Renal cortex interstitium (tissue), 11 donors: Measurements from ENCODE around the gene ARHGAP42. TPM values are rescaled to one million over a fixed set of nuclear protein-coding genes. Genes with fewer than 3 reads are reported as not detected.

Source experiments
- DNase-seq, 11 donors: peaks; one replicate each; pipeline ENCODE4 v3.0.0-alpha.2; 2013; ENCODE audit warnings: low read depth in 9 of 11, low spot score in 4 of 11; ENCODE audit errors: extremely low read depth in 1 of 11
- polyA plus RNA-seq, 3 donors: library from polyadenylated mRNA; unstranded; fragments of 120-200 nt; gene quantifications; one replicate each; pipeline ENCODE4 v1.2.1, GENCODE V29; 2013; ENCODE audit not compliant: insufficient read length in 3 of 3

Gene ARHGAP42
- polyA plus RNA-seq, 3 donors, result 25.6 to 30.6 (median 28.5) TPM

GRCh38 chr11:100914415-100915110, 227.5 kb downstream of the ARHGAP42 start:
- DNase-seq, result no peak

DNA sequence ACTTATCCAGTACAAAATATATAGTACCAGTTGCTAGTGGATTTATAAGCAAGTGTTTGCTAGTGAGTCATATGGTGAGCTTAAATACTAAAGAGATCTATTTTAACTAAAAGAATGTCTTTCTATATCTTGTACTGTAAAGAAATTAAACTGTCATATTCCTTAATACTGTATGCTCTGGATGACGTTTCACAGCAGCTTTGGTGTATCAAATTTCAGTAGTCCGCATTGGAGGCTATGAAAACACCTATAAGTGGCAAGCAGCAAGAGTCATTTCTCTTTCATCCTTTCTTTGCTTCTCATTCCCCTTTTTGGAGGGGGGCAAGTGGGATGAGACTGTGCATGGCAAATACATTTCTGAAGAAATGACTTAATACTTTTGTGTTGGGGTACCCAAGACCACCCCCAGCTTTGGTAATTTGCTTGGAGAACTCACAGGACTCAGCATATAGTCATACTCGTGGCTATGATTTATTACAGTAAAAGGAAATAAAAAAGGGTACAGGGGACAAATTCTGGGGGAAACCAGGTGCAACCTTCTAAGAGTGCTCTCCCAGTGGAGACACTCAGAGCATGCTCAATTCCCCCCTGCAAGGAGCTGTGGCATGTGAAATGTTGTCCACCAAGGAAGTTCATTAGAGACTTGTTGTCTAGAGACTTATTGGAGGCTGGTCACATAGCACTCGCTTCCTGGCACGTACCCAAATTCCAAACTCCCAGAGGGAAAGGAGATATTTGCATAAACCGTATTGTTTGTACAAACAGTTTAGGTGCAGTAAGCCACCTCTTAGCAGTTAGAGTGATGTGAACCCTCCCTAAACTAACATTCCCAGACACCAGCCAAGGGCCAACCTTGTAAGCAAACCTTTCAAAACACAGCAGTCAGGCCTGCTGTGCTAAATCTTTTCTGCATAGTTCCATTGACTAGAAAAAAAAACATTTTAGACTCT, 231.7 kb downstream of the ARHGAP42 start:
- peak in 4 of 11 donors; percentile 13 to 41 (median 40) for DNase-seq

- no peak for DNase-seq
Measured at GRCh38 chr11:100920593-100920992, 233.5 kb downstream of the ARHGAP42 start.

DNA sequence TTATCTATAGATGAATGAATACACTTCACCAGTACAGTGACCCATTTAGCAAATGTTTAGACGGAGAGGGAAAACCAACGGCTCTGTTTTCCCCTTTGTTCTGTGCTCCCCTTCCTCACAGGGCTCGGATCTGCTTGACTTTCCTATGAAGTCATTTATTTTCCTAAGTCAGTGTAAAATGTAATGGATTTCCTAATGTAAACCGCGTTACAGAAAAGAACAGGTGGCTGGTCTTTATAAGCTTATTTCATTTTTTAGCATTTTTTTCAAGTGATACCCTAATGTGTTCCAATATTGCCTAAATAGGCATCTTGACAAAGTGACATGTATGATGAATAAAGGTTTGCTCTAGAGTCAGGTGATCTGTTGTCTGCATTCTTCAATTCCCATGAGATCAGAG, 235.0 kb downstream of the ARHGAP42 start:
- DNase-seq, result no peak

DNA sequence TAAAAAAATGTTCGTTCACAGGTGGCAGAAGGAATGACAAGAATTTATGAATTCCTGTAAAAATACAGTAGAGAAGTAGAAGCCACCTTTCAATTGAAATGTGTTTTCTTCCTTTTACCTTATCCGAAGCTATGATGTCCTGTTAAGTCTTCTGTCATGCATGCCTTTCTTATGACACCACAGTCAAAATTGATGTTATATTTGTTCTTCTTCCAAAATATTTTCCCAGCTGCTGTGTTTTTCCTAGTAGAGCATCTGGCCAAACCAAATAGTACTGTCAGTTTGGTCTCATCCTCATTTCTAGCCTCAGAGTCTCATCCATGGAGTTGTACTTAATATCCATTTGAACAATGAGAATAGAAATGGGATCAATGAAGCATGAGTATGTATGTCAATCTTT, 236.5 kb downstream of the ARHGAP42 start:
- DNase-seq, result no peak

GRCh38 chr11:100925935-100926334, 238.8 kb downstream of the ARHGAP42 start:
- no peak for DNase-seq

DNA sequence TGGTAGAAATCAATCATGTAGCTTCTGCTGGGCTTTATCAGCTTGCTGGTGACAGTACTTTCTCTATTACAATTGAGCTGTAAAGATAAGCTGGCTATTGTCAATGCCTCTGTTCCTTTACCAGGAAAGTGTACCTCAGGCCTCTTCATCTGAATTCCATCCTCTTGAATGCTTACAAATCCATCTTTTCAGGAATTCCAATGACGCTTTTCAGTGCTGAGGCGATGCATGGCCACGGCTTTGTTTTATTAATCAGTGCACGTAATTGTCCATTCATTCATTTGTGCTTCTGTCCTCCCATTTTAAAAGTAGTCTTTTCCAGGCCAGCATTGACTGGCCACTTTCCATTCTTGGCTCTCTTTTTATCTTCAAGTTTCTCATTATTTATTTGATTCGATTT, 240.5 kb downstream of the ARHGAP42 start:
- DNase-seq, result no peak

DNA sequence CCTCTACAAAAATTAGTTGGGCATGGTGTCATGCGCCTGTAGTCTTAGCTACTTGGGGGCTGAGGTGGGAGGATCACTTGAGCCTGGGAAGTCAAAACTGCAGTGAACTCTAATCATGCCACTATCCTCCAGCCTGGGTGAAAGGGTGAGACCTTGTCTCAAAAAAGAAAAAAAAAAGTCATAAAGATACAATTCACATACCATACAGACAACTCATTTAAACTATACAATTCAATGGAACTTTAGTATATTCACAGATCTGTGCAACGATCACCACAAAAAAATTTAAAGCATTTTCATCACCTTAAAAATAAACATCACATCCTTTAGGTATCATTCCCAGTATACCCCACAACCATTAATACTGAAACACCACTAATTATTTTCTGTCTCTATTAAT, 241.3 kb downstream of the ARHGAP42 start:
- no peak for DNase-seq

DNA sequence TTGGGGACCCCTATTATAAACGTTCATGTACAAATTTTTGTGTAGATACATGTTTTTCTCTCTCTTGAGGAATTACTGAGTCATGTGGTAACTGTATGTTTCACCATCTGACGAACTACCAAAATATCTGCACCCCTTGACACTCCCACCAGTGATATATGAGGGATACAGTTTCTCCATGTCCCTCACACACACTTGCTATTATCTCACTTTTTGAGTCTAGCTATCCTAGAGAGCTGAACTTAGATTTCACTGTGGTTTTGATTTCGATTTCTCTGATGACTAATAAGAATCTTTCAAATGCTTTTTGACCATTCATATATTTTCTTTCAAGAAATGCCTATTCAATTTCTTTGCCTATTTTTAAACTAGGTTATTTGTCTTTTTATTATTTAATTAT, 242.3 kb downstream of the ARHGAP42 start:
- no peak for DNase-seq

DNA sequence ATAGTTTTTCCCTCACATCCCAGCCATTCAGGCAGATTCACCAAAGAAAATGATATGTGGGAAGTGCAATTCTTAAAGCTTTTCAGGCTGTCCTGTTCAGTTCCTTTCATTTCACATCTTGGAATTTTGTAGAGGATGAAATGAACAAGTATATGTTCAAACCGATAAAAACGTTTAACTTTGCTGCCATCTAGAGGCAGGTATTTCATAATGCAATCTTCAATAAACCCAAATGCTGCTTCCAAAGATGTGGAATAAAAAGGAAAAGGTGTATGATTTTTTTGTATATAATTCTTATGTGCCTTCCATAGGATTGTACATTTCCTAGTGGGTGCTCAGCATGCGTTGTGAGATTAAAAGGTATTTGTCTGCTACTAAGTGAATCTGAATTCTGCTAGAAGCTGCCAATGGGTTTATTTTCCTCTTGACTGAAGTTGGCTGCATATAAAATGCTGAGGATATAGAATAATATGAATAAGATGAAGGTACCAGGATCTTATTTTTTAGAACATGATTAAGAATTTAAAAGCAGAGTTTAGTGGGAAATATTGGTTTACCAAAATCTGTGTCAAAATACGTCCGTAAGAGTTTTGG, 243.2 kb downstream of the ARHGAP42 start:
- DNase-seq, result peak in 7 of 11 donors; percentile 36 to 69 (median 59)

DNA sequence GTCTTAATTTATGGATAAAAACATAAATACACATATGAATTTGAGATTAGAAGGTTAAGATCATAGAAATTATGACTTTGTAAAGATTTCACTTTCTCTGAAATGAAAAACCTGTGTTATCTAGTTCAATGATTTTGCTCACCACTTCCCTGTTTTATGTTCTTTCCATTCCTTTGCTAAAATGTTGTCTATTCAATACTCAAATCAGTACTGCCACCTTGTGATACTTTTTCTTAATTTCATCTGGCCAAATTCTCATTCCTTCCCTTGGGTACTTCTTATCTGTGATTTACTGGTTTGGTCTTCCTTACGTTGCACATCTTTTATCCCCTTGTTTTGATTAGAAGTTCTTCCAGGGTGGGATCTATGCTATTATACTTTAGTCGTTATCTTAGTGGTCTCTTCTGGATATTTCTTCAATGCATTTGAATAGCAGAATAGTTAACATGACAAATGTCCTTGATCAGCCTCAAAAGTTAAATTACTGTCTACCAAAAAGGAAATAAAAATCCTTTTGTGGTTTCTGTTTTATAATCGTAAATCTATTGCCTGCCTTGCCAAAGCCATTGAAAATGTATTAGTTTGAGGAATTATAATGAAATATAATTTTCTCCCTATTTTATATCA, 245.5 kb downstream of the ARHGAP42 start:
- DNase-seq, result no peak

DNA sequence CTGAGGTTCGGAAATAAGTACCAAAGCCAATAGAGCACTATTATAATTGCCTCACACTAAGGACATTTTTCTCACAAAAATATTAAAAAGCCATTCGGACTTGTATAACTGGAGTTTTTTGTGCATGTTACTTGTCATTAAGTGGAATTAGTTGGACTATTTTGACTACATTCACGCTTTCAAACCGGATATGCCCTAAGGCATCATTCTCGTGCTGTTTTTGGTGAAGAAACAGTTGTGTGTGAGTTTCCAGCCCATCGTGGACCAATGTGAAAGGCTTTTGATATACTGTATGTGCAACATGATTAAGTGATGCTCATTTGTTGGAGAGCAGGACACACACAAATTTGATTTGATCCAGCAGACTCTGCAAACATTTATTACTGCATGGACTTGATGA, 249.7 kb downstream of the ARHGAP42 start:
- no peak for DNase-seq

GRCh38 chr11:100939571-100939970, 252.5 kb downstream of the ARHGAP42 start:
- DNase-seq, result peak in 1 of 11 donors; percentile 15

DNA sequence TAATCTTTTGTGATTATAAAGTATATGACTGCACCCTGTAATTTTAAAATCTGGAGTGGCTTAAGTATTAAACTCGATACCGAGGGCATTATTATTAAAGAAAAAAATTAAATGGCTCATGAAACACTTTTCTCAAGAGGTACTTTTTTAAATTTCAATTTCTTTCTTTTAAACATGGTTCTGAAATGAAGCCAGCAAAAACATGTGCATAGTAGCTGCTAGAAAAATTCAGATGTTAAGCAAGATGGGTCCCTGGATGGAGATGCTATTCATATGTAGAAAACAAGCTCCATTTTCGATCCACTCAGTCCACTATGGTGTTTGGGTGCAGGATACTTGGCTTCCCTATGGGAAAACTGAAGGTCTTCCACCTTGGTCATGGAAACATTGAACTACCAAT, 253.0 kb downstream of the ARHGAP42 start:
- no peak for DNase-seq

- no peak for DNase-seq
Measured at GRCh38 chr11:100941033-100941432, 253.9 kb downstream of the ARHGAP42 start.

GRCh38 chr11:100942016-100942415, 254.9 kb downstream of the ARHGAP42 start:
- DNase-seq, result peak in 2 of 11 donors; percentile 32 to 41

- DNase-seq, result peak in 1 of 11 donors; percentile 4
Measured at GRCh38 chr11:100948936-100949335, 261.8 kb downstream of the ARHGAP42 start.

GRCh38 chr11:100949443-100949842, 262.4 kb downstream of the ARHGAP42 start:
- no peak for DNase-seq

GRCh38 chr11:100955318-100955717, 268.2 kb downstream of the ARHGAP42 start:
- no peak for DNase-seq
